HG02938 (cell line): ENCODE results near the gene ARHGAP4.

ENCODE experiments used
- ATAC-seq: cut with Tn5 transposase; IDR thresholded peaks from one replicate; pipeline ENCODE4 v1.9.1; 2021; ENCODE audit warnings: mild to moderate bottlenecking, moderate library complexity; ENCODE audit not compliant: unreplicated experiment

Gene ARHGAP4

GRCh38 chrX:153947009-153947769 is 21.1 kb upstream of the ARHGAP4 start:
- ATAC-seq = no peak

DNA sequence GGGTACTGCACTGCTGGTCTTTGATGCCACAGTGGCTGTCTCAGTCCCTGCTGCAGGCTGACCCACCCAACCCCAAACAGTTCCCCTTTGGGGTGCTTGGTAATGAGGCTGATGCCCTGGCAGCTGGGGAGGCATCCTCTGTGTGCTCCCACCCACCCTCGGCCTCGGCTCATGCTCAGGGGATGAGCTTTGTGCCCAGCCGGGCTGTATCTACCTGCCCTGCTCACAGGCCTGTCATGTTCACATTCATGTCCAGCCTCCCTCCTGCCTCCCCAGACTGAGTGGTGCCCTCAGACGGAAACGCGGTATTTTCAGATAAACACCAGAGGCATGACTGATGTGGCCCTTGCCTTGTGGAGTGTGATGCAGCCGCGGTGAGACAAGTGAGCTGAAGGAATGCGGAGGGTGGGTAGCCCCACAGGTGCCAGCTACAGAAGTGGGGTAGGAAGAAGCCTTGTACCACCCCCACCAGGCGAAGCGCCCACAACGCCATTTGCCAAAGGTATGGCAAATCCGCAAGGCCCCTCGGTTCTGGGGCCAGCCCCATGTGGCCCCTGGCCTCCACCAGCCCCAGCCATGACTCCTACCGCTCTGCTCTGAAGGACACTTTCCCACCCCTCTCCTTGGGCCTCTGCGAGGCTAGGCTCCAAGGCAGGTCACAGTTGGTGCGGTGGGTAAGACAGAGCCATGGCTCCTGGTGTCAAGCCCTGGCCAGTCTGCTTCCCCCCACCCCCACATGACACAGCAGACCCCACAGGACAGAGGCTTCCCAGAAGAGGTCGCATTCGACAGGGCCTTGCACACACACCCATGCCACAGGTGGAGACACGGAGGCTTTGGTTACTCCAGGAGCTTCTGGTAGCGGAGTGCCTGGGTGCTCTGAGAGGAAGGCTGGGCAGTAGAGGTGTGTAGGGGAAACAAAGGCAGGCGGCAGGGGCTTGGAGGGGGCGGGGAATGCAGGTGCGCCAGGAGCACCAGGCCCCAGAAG is 20.2 kb upstream of the ARHGAP4 start:
- ATAC-seq = no peak

DNA sequence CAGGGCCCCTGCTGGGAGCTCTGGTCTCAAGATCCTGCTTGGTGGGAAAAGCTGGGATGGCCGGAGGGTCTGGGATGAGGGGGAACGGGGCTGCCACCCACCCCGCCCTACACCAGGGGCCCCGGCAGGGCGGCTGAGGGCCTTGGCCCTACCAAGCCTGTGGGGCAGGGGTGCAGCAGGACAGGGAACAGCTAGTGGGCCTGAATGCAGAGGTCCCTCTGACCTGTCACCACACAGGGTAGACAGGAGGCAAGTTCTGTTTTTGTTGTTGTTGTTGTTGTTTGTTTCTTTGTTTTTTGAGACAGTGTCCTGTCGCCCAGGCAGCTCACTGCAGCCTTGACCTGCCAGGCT is 18.7 kb upstream of the ARHGAP4 start:
- no peak for ATAC-seq

DNA sequence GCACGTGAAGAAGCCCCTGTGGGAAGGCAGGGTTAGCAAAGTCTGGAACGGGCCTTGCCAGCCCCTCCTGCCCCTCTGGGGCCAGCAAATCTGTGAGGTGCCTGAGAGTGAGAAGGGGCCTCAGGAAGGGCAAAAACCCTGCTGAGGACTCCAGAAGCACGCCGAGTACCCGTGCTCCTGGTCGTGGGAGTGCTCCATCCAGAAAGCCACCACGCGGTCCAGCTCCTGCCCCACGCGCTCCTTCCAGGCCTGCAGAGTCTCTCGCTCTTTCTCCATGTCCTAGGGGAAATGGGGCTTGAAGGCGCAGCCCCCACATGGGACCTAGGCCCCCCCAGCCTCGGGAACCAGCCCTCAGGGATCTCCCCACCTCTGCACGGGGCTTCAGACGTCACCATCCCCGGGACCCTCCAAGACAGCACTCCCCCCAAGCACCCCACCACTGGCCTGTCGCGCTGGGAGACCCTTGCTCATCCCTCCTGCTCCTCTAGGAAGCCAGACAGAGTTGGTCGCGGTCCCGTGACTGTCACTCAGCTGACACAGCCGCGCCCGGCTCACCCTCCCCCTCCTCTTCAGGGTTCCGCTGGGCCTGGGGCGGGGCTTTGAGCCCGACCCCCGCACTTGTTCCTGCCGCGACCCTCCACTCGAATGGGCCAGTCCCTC is 18.2 kb upstream of the ARHGAP4 start, which contains the start of gene RENBP:
Gene RENBP (minus strand): TSS at position 504 of the 660 bp plus-strand sequence. CDS start 33 bp downstream, at position 471.
- ATAC-seq = no peak

- no peak for ATAC-seq
These were observed 15.5 kb upstream of the ARHGAP4 start for GRCh38 chrX:153941336-153942252.

- ATAC-seq = no peak
These were observed 13.5 kb upstream of the ARHGAP4 start for GRCh38 chrX:153939573-153939972.

- no peak for ATAC-seq
These were observed 12.2 kb upstream of the ARHGAP4 start for GRCh38 chrX:153938226-153938786.

- ATAC-seq = no peak
These were observed 11.0 kb upstream of the ARHGAP4 start for GRCh38 chrX:153937056-153937455.

- no peak for ATAC-seq
These were observed 9.3 kb upstream of the ARHGAP4 start for GRCh38 chrX:153935326-153935851.

GRCh38 chrX:153934762-153935325 is 8.8 kb upstream of the ARHGAP4 start, which contains the start of gene NAA10:
Gene NAA10 (minus strand): TSS chrX:153935037. CDS start chrX:153934904, 133 bp downstream.
- ATAC-seq = peak; percentile 58

DNA sequence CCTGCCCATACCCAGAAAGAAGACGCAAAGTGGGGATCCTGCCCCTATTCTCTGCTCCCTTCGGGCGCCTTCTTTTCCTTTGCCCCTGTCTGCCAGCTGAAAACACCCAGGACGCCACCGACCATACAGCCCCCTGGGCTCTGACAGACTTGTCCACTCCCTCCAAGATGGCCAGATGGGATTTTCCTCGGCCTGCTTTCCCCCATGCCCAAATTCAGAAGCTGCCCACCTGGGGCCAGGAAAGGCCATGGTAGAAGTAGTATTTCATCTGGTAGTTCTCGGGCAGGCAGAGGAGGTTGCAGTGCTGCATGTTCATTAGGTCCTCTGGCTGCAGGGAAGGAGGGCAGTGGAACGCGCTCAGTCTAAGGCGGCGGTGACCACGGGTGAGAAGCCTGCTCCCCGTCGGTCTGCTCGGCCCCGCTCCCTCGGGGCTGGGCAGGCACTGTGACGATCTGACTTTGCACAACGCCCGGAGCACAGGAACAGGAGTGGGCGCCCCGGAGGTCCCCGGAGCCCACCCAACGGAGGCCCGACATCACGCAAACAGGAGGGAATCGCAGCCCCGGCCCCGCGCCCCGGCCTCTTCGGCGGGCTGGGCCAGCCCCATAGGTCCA is 8.2 kb upstream of the ARHGAP4 start:
- peak; percentile 11 for ATAC-seq

DNA sequence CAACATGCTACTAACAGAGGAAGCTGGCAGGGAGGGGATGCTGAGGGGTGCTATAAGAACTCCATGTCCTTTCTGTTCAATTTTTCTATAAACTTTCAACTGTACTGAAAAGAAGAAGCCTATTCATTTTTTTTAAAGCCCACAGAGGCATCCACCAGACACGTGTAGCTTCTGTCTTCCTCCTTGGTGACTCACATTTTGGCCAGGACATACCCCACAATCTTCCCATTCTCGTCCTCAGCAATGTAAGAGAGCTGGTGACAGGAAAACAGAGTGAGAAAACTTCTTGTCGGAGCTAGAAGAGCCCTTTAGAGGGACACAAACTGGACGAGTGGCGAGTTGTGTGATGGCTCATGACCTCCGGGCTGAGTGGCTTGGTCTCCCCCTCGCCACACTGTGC is 7.7 kb upstream of the ARHGAP4 start:
- ATAC-seq = no peak

- no peak for ATAC-seq
These were observed 6.3 kb upstream of the ARHGAP4 start for GRCh38 chrX:153932220-153932915.

DNA sequence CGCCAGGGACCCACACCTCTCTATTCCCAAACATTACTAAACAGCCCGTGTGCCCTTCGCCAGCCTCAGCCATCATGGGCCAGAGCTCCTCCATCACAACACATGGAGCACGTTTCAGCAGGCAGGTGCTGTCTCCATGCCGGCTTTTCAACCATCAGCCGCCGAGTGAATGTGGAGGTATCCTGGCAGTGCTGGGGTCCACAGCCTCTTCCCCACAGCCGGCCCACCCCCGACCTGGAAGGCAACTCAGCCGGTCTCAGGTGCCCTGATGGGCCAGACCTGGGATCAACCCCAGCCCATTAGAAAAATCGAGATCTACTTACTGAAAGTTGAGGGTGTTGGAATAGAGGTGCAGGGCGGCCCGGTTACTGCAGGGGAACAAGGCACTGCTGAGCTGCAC is 5.7 kb upstream of the ARHGAP4 start:
- ATAC-seq = no peak

- ATAC-seq = no peak
These were observed 5.1 kb upstream of the ARHGAP4 start for GRCh38 chrX:153931151-153931550.

DNA sequence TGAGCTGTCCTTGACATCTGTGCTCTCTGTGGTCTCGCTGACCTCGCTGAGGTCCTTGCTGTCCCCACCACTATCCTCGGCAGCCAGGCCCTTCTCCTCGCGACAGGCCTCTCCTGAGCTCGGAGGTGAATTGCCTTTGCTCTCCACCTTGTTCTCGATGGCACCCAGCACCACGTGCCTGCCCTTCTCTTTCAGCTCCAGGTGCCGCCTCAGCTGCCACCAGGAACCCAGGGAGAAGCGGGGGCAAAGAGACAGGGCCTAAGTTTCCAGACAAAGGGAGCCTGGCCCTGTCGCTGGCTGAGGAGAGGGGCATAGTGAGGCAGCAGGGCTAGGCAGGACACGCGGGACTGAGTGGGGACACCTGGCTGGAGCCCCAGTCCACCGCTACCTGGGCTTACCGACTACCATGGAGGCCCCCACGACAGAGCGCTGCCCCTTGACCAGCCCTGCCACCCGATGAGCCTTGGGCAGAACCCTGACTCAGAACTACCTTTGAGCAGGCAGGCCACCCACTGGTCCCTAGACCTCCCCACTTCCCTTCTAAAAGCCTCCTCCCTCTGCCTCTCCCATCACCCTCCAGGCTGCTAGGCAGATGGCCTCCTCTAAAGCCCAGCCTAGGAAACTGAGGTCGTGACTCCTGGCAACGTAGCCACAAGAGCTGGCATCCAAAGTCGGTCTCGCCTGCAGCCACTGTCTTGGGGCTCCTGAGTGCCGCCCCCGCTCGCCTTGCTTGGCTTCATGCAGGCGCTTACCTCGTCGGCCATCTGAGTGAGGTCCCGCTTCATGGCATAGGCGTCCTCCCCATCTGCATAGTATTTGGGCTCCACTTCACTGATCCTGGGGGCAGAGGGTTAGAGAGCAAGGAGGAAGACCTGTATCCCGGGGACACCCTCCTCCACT is 4.2 kb upstream of the ARHGAP4 start:
- ATAC-seq = no peak

- no peak for ATAC-seq
These were observed 3.5 kb upstream of the ARHGAP4 start for GRCh38 chrX:153929576-153929975.
